Panc1 (cell line): ENCODE measurements around the gene SPDYC. TPM values are rescaled to one million over a fixed set of nuclear protein-coding genes. Genes with fewer than 3 reads are reported as not detected.

Source experiments
- ATAC-seq: fragments of 200-7000 bp; cut with Tn5 transposase; 2 replicates; pipeline ENCODE4 v1.9.1; 2020; ENCODE audit warnings: mild to moderate bottlenecking, moderate library complexity
- BruUV-seq: library from RNA; stranded (reverse); fragments of 400-500 nt; replicated peaks from 2 replicates; lab custom pipeline; 2021; lab: Mats Ljungman, UMichigan
- CTCF ChIA-PET: fragments of 300-600 bp; sonication (Branson Sonifier 250); formaldehyde crosslinking; loops from one replicate; lab custom pipeline; 2022; ENCODE audit warnings: antibody characterized with exemption; lab: Charles Lee
- POLR2A ChIA-PET: fragments of 300-600 bp; sonication (Branson Sonifier 250); formaldehyde crosslinking; loops from one replicate; lab custom pipeline; 2022; ENCODE audit warnings: antibody characterized with exemption; lab: Charles Lee
- DNase-seq: peaks from one replicate; pipeline ENCODE4 v3.0.0-alpha.2; 2010; ENCODE audit warnings: low read depth, low spot score
- H3K27ac ChIP-seq: 2 replicates; pipeline ENCODE4 v1.5.1; 2011; ENCODE audit warnings: mild to moderate bottlenecking, low read length, inconsistent platforms
- H3K27me3 ChIP-seq: fragments of 200-500 bp; sonication (Bioruptor generic); 2 replicates; pipeline ENCODE4 v1.6.0; 2014; ENCODE audit warnings: low read length, inconsistent platforms; ENCODE audit not compliant: control insufficient read depth, insufficient read depth
- H3K36me3 ChIP-seq: fragments of 200-500 bp; sonication (Bioruptor generic); 2 replicates; pipeline ENCODE4 v1.5.1; 2014; ENCODE audit warnings: inconsistent platforms, mild to moderate bottlenecking, low read length, moderate library complexity; ENCODE audit not compliant: control insufficient read depth, insufficient read depth
- H3K4me1 ChIP-seq: 2 replicates; pipeline ENCODE4 v1.5.1; 2011; ENCODE audit warnings: inconsistent platforms, mild to moderate bottlenecking, low read length, moderate library complexity; ENCODE audit not compliant: control insufficient read depth, insufficient read depth
- H3K4me3 ChIP-seq, 2 experiments: 2 replicates each; pipeline ENCODE4 v1.5.1; 2011 to 2012; ENCODE audit warnings: low read depth in 2 of 2, low read length in 2 of 2, mild to moderate bottlenecking in 2 of 2, inconsistent platforms in 1 of 2, moderate library complexity in 1 of 2
- H3K9me3 ChIP-seq: fragments of 200-500 bp; sonication (Bioruptor generic); 2 replicates; pipeline ENCODE4 v1.5.1; 2014; ENCODE audit warnings: low read depth, mild to moderate bottlenecking, inconsistent platforms, low read length, moderate library complexity; ENCODE audit not compliant: control insufficient read depth, insufficient read depth
- POLR2AphosphoS5 ChIP-seq: IDR thresholded peaks from 2 replicates; pipeline ENCODE4 v1.6.1; 2012; ENCODE audit warnings: mild to moderate bottlenecking, low read depth, low read length, moderate library complexity
- SIN3A ChIP-seq: IDR thresholded peaks from 2 replicates; pipeline ENCODE4 v1.6.1; 2012; ENCODE audit warnings: low read depth, mild to moderate bottlenecking, low read length, moderate library complexity, borderline replicate concordance; ENCODE audit not compliant: insufficient read depth
- TCF7L2 ChIP-seq: IDR thresholded peaks from 2 replicates; pipeline ENCODE4 v1.6.1; 2011; ENCODE audit warnings: mild to moderate bottlenecking, low read depth, low read length, inconsistent platforms
- in situ Hi-C: cut with HindIII; loops from 2 replicates; pipeline ENCODE4 v1.10.0; 2016; ENCODE audit warnings: low sequenced_read_pairs, low pct_unique_long_range_greater_than_20kb
- intact Hi-C: fragments of 100-400 bp; cut with micrococcal nuclease; formaldehyde crosslinking; loops from one replicate; pipeline ENCODE4 v1.10.0; 2022; ENCODE audit not compliant: unreplicated experiment
- total RNA-seq: library from RNA; stranded (reverse); gene quantifications from one replicate; pipeline ENCODE4 v1.2.1, GENCODE V29; 2021; ENCODE audit not compliant: unreplicated experiment
- TF ChIP-seq, protein P1 (sequence below): fragments of 450-650 bp; IDR thresholded peaks from 2 replicates; pipeline ENCODE4 v1.5.1; 2017; ENCODE audit warnings: mild to moderate bottlenecking
- TF ChIP-seq, protein P2 (sequence below), 2 experiments: IDR thresholded peaks; 2 replicates each; pipeline ENCODE4 v1.6.1; 2011 to 2012; ENCODE audit warnings: low read depth in 2 of 2, control low read depth in 1 of 2, low read length in 1 of 2, mild to moderate bottlenecking in 1 of 2, moderate library complexity in 1 of 2; ENCODE audit not compliant: insufficient read depth in 1 of 2

Gene SPDYC
- total RNA-seq, 1 experiment from 2014 or later, result not detected

DNA sequence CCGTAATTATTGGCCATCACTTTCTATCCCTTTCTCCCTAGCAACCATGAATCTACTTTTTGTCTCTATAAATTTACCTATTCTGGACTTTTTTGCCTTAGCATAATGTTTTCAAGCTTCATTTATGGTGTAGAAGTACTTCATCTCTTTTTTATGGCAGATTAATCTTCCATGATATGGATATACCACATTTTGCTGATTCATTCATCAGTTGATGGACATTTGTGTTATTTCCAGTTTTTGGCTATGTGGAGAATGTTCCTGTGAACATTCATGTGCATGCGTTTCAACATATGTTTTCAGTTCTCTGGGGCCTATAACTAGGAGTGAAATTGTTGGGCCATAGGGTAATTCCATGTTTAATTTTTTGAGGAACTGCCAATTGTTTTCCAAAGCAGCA lies 24.5 kb downstream of the SPDYC start:
- TF ChIP-seq, protein P1, sequence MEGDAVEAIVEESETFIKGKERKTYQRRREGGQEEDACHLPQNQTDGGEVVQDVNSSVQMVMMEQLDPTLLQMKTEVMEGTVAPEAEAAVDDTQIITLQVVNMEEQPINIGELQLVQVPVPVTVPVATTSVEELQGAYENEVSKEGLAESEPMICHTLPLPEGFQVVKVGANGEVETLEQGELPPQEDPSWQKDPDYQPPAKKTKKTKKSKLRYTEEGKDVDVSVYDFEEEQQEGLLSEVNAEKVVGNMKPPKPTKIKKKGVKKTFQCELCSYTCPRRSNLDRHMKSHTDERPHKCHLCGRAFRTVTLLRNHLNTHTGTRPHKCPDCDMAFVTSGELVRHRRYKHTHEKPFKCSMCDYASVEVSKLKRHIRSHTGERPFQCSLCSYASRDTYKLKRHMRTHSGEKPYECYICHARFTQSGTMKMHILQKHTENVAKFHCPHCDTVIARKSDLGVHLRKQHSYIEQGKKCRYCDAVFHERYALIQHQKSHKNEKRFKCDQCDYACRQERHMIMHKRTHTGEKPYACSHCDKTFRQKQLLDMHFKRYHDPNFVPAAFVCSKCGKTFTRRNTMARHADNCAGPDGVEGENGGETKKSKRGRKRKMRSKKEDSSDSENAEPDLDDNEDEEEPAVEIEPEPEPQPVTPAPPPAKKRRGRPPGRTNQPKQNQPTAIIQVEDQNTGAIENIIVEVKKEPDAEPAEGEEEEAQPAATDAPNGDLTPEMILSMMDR, result no peak
- TF ChIP-seq, protein P2, sequence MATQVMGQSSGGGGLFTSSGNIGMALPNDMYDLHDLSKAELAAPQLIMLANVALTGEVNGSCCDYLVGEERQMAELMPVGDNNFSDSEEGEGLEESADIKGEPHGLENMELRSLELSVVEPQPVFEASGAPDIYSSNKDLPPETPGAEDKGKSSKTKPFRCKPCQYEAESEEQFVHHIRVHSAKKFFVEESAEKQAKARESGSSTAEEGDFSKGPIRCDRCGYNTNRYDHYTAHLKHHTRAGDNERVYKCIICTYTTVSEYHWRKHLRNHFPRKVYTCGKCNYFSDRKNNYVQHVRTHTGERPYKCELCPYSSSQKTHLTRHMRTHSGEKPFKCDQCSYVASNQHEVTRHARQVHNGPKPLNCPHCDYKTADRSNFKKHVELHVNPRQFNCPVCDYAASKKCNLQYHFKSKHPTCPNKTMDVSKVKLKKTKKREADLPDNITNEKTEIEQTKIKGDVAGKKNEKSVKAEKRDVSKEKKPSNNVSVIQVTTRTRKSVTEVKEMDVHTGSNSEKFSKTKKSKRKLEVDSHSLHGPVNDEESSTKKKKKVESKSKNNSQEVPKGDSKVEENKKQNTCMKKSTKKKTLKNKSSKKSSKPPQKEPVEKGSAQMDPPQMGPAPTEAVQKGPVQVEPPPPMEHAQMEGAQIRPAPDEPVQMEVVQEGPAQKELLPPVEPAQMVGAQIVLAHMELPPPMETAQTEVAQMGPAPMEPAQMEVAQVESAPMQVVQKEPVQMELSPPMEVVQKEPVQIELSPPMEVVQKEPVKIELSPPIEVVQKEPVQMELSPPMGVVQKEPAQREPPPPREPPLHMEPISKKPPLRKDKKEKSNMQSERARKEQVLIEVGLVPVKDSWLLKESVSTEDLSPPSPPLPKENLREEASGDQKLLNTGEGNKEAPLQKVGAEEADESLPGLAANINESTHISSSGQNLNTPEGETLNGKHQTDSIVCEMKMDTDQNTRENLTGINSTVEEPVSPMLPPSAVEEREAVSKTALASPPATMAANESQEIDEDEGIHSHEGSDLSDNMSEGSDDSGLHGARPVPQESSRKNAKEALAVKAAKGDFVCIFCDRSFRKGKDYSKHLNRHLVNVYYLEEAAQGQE (IDR thresholded peaks at IDR 0.05; ENCODE audit: insufficient read depth in 1 of 2, low read depth in 2 of 2, low read length in 1 of 2), result no peak
- TF ChIP-seq TCF7L2 (no peak), SIN3A (no peak), POLR2AphosphoS5 (no peak)
- no peaks in the 10 kb centered on the region for H3K27me3 ChIP-seq
- in situ Hi-C loops (no loop called here), intact Hi-C loops (no loop called here)
- no peaks in the 10 kb centered on the region for H3K9me3 ChIP-seq
- no peak for ATAC-seq
- H3K4me1 ChIP-seq, result no peaks in the 10 kb centered on the region
- H3K4me3 ChIP-seq, result no peak overlapping the region
- H3K27ac ChIP-seq, result no peak overlapping the region
- TSS peak; percentile 24 for BruUV-seq
- POLR2A ChIA-PET, result no interaction called here
- CTCF ChIA-PET, result no interaction called here
- no peak for DNase-seq
- peaks cover 15% of the 10 kb centered on the region for H3K36me3 ChIP-seq

DNA sequence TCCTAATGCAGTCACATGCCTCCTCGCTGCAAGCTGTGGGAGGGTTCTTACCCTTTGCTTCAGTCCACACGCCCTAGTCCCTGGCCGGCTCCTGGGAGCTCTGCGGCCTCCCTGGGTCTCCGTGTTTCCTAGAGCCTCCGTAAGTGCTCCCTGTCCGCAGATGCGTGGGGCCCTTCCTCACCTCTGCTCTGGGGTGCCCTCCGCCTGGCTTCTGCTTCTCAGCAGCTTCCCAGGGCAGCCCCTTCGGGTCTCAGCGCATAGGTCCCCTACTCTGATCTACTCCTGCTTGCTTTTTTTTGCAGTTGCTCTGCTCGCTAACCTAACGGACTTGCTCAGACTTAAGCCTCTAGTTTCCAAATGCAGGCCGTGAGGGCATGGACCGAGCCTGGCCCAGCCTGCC lies 34.1 kb downstream of the SPDYC start:
- Histone ChIP-seq H3K4me1 (no peaks in the 10 kb centered on the region), H3K9me3 (no peaks in the 10 kb centered on the region), H3K36me3 (peaks cover 6% of the 10 kb centered on the region), H3K4me3 (no peak overlapping the region), H3K27ac (no peak overlapping the region), H3K27me3 (no peaks in the 10 kb centered on the region)
- intact Hi-C loops (no loop called here), in situ Hi-C loops (no loop called here)
- POLR2A ChIA-PET, result no interaction called here
- DNase-seq, result no peak
- BruUV-seq, result no TSS peak
- CTCF ChIA-PET, result no interaction called here
- no peak for ATAC-seq
- no peak for TF ChIP-seq POLR2AphosphoS5

DNA sequence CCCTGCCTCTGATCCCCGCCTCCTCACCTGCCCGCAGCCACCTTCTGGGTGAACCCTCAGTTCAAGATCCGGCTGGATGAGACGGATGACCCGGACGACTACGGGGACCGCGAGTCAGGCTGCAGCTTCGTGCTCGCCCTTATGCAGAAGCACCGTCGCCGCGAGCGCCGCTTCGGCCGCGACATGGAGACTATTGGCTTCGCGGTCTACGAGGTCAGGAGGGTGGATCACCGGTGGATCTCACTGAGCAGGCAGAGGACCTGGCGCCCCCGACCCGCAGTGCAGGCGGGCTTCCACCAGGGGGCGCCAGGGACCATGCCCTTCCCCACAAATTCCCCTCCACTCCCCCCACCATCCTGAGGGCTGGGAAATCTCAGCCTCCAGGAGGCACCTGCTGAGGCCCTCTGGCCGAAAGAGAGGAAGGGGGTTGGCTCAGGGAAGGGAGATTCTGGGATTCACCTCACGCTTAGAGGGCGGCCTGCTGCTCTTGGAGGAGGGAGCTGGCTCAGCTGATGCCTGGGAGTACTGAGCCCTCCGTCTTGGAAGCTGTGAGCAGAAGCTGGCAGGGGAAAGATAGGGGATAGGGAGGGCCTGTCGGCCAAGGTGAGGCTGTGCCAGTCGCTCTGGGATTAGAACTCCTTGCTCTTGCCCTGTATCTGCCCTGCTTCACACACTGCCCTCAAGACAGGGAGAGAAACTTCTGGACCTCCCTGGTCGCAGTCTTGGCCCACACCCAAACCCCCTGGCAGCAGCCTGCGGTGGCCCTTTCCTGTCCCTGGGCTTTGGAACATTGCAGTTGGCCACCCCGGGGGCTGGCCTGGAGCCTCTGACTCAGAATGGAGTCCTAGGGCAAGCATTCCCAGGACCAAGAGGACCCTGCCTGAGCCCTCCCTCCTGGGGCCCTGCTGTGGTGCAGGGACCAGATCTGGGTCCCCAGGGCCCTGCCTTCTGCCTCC lies 34.9 kb downstream of the SPDYC start:
- Histone ChIP-seq H3K9me3 (no peaks in the 10 kb centered on the region), H3K27me3 (no peaks in the 10 kb centered on the region), H3K4me3 (no peak overlapping the region), H3K36me3 (peaks cover 6% of the 10 kb centered on the region), H3K27ac (no peak overlapping the region), H3K4me1 (no peaks in the 10 kb centered on the region)
- POLR2A ChIA-PET, result no interaction called here
- in situ Hi-C loops (no loop called here), intact Hi-C loops (no loop called here)
- no peak for DNase-seq
- TF ChIP-seq, protein P2 (IDR thresholded peaks at IDR 0.05; ENCODE audit: insufficient read depth in 1 of 2, low read depth in 2 of 2, low read length in 1 of 2), result no peak
- TF ChIP-seq TCF7L2 (no peak), SIN3A (no peak), POLR2AphosphoS5 (no peak)
- TF ChIP-seq, protein P1, result peak; percentile 100
- CTCF ChIA-PET, result interaction anchor here (0.5 to 1.1 kb wide), 3 partner anchors 43 to 124 kb away, joined by 3 to 6 read pairs (median 4); no protein-coding TSS in a partner anchor
- ATAC-seq, result peak; percentile 70
- no TSS peak for BruUV-seq
